A549 (cell line): ENCODE data around the gene PGPEP1. TPM values are rescaled to one million over a fixed set of nuclear protein-coding genes. Genes with fewer than 3 reads are reported as not detected.

Experiments used
- BHLHE40 ChIP-seq: IDR thresholded peaks from 2 replicates; pipeline ENCODE4 v1.6.1; 2012; ENCODE audit warnings: low read depth, low read length, inconsistent platforms
- CBX2 ChIP-seq: fragments of 200-600 bp; sonication (generic); IDR thresholded peaks from 2 replicates; pipeline ENCODE4 v1.6.1; 2016; ENCODE audit warnings: low read depth, mild to moderate bottlenecking, borderline replicate concordance
- CBX8 ChIP-seq: fragments of 200-600 bp; sonication (generic); IDR thresholded peaks from 2 replicates; pipeline ENCODE4 v1.6.1; 2016
- CEBPB ChIP-seq, 2 experiments: fragments of >200 bp in 1 of 2; sonication (Bioruptor Twin) in 1 of 2; formaldehyde crosslinking in 1 of 2; IDR thresholded peaks; 2 replicates each; pipeline ENCODE4 v1.6.1; 2012 to 2016
- CTCF ChIP-seq: fragments of >200 bp; sonication (Bioruptor Twin); formaldehyde crosslinking; IDR thresholded peaks from 3 replicates; pipeline ENCODE4 v1.5.1; 2016
- EHF ChIP-seq: fragments of 250-450 bp; sonication (Bioruptor Pico); IDR thresholded peaks from 2 replicates; pipeline ENCODE4 v1.5.0; 2020; ENCODE audit warnings: mild to moderate bottlenecking
- EHMT2 ChIP-seq: fragments of 200-600 bp; sonication (generic); IDR thresholded peaks from 2 replicates; pipeline ENCODE4 v1.6.1; 2016; ENCODE audit warnings: antibody characterized with exemption, low read depth, mild to moderate bottlenecking, moderate library complexity
- EP300 ChIP-seq, 2 experiments: fragments of >200 bp; sonication (Bioruptor Twin); formaldehyde crosslinking; IDR thresholded peaks; 2 replicates in 1 of 2; 3 replicates in 1 of 2; pipeline ENCODE4 v1.6.1; 2016 to 2017
- FOSB ChIP-seq: fragments of 250-450 bp; sonication (Bioruptor Pico); IDR thresholded peaks from 2 replicates; pipeline ENCODE4 v1.5.0; 2020; ENCODE audit warnings: mild to moderate bottlenecking, moderate library complexity
- FOSL2 ChIP-seq, 2 experiments: fragments of 450-650 bp in 1 of 2; fragments of >200 bp in 1 of 2; sonication (Bioruptor Twin) in 1 of 2; formaldehyde crosslinking; IDR thresholded peaks; 2 replicates each; pipeline versions ENCODE4 v1.5.0 to v1.6.1; 2016 to 2020; ENCODE audit warnings: mild to moderate bottlenecking in 1 of 2, moderate library complexity in 1 of 2
- GATA3 ChIP-seq: IDR thresholded peaks from 2 replicates; pipeline ENCODE4 v1.6.1; 2012; ENCODE audit warnings: borderline replicate concordance
- HDAC2 ChIP-seq: fragments of 200-600 bp; sonication (generic); IDR thresholded peaks from 2 replicates; pipeline ENCODE4 v1.6.1; 2016
- HOXA7 ChIP-seq: fragments of 250-450 bp; sonication (Bioruptor Pico); IDR thresholded peaks from 2 replicates; pipeline ENCODE4 v1.5.0; 2020; ENCODE audit warnings: mild to moderate bottlenecking, moderate library complexity
- HOXB13 ChIP-seq: fragments of 250-450 bp; sonication (Bioruptor Pico); IDR thresholded peaks from 2 replicates; pipeline ENCODE4 v1.5.0; 2020; ENCODE audit warnings: low read depth, mild to moderate bottlenecking, moderate library complexity
- JUN ChIP-seq, 2 experiments: fragments of >200 bp; sonication (Bioruptor Twin); formaldehyde crosslinking; IDR thresholded peaks; 2 replicates in 1 of 2; 3 replicates in 1 of 2; pipeline ENCODE4 v1.6.1; 2016 to 2017
- KDM1A ChIP-seq: fragments of 200-600 bp; sonication (generic); IDR thresholded peaks from 2 replicates; pipeline ENCODE4 v1.6.1; 2016; ENCODE audit warnings: low read depth, mild to moderate bottlenecking
- KDM5A ChIP-seq: fragments of 200-600 bp; sonication (generic); IDR thresholded peaks from 2 replicates; pipeline ENCODE4 v1.6.1; 2016; ENCODE audit warnings: antibody characterized with exemption, mild to moderate bottlenecking
- MAFK ChIP-seq: fragments of 450-650 bp; IDR thresholded peaks from 2 replicates; pipeline ENCODE4 v1.6.1; 2014; ENCODE audit not compliant: partially characterized antibody
- MYC ChIP-seq: IDR thresholded peaks from 2 replicates; pipeline ENCODE4 v1.6.1; 2012; ENCODE audit warnings: mild to moderate bottlenecking, inconsistent platforms, low read length, improper control_type of control experiment, borderline replicate concordance
- NFE2L2 ChIP-seq: fragments of 150-350 bp; conservative IDR thresholded peaks from 2 replicates; pipeline ENCODE4 v1.6.1; 2014; ENCODE audit warnings: low read length
- NR3C1 ChIP-seq: fragments of >200 bp; sonication (Bioruptor Twin); formaldehyde crosslinking; IDR thresholded peaks from 3 replicates; pipeline ENCODE4 v1.6.1; 2017
- PHF8 ChIP-seq: fragments of 200-600 bp; sonication (generic); IDR thresholded peaks from 2 replicates; pipeline ENCODE4 v1.6.1; 2016; ENCODE audit warnings: low read depth, mild to moderate bottlenecking, antibody characterized with exemption, moderate library complexity, borderline replicate concordance
- RARB ChIP-seq: fragments of 250-450 bp; sonication (Bioruptor Pico); IDR thresholded peaks from 2 replicates; pipeline ENCODE4 v1.8.0; 2021; ENCODE audit warnings: mild to moderate bottlenecking, moderate library complexity
- RCOR1 ChIP-seq: fragments of 150-350 bp; IDR thresholded peaks from 2 replicates; pipeline ENCODE4 v1.6.1; 2014; ENCODE audit warnings: antibody characterized with exemption, low read length, low read depth
- RFX5 ChIP-seq: fragments of 450-650 bp; IDR thresholded peaks from 2 replicates; pipeline ENCODE4 v1.7.1; 2014; ENCODE audit warnings: antibody characterized with exemption, mild to moderate bottlenecking, moderate library complexity
- RNF2 ChIP-seq: fragments of 200-600 bp; sonication (generic); IDR thresholded peaks from 2 replicates; pipeline ENCODE4 v1.6.1; 2016; ENCODE audit warnings: low read depth, mild to moderate bottlenecking, antibody characterized with exemption, moderate library complexity, borderline replicate concordance
- SMC3 ChIP-seq: fragments of >200 bp; sonication (Bioruptor Twin); formaldehyde crosslinking; IDR thresholded peaks from 3 replicates; pipeline ENCODE4 v1.6.1; 2018; ENCODE audit warnings: inconsistent platforms
- SREBF2 ChIP-seq: fragments of 450-650 bp; IDR thresholded peaks from 2 replicates; pipeline ENCODE4 v1.6.1; 2014; ENCODE audit warnings: mild to moderate bottlenecking, moderate library complexity
- USF2 ChIP-seq: fragments of 450-650 bp; IDR thresholded peaks from 2 replicates; pipeline ENCODE4 v1.6.1; 2014; ENCODE audit warnings: antibody characterized with exemption
- ZC3H11A ChIP-seq: fragments of 450-650 bp; IDR thresholded peaks from 2 replicates; pipeline ENCODE4 v1.6.1; 2014; ENCODE audit warnings: antibody characterized with exemption, mild to moderate bottlenecking
- ZSCAN20 ChIP-seq: fragments of 250-450 bp; sonication (Bioruptor Pico); IDR thresholded peaks from 2 replicates; pipeline ENCODE4 v1.8.0; 2022; ENCODE audit warnings: mild to moderate bottlenecking, moderate library complexity
- polyA plus RNA-seq, 4 experiments: library from polyadenylated mRNA; depleted of rRNA in 3 of 4; stranded (reverse); fragments of >200 nt; fragmentation: RNase III in 1 of 4; extraction: RNeasy Plus Mini Kit Qiagen cat#74134 plus additional on column Dnase treatment in 1 of 4; gene quantifications; 2 replicates in 3 of 4; 3 replicates in 1 of 4; pipeline ENCODE4 v1.2.3, GENCODE V29; 2011 to 2017
- TF ChIP-seq, protein P1 (sequence below): fragments of 150-350 bp; IDR thresholded peaks from 2 replicates; pipeline ENCODE4 v1.6.1; 2014; ENCODE audit warnings: low read depth, mild to moderate bottlenecking, low read length
- TF ChIP-seq, protein P2 (sequence below): fragments of 250-450 bp; sonication (Bioruptor Pico); IDR thresholded peaks from 2 replicates; pipeline ENCODE4 v1.5.0; 2021; ENCODE audit warnings: mild to moderate bottlenecking, moderate library complexity, borderline replicate concordance
- TF ChIP-seq, protein P3 (sequence below): fragments of 250-450 bp; sonication (Bioruptor Pico); IDR thresholded peaks from 2 replicates; pipeline ENCODE4 v1.5.0; 2020; ENCODE audit warnings: low read depth, mild to moderate bottlenecking, moderate library complexity
- TF ChIP-seq, protein P4 (sequence below): IDR thresholded peaks from 2 replicates; pipeline ENCODE4 v1.6.1; 2012
- TF ChIP-seq, protein P5 (sequence below): fragments of >200 bp; sonication (Bioruptor Twin); formaldehyde crosslinking; IDR thresholded peaks from 2 replicates; pipeline ENCODE4 v1.6.1; 2016

Gene PGPEP1
- polyA plus RNA-seq, 2 of the 4 experiments (the other 2 are of a cell fraction): 5.3 to 7.1 TPM

- TF ChIP-seq USF2 (no peak), CBX8 (no peak), EP300 (IDR thresholded peaks at IDR 0.05) (peak; percentile 96 to 98), BHLHE40 (peak; percentile 55; the same call in 1 of the 2 replicates), NR3C1 (no peak), HDAC2 (no peak), CTCF (no peak), HOXA7 (peak; percentile 70; the same call in 1 of the 2 replicates), RFX5 (no peak), MAFK (peak; percentile 94), CBX2 (no peak), JUN (IDR thresholded peaks at IDR 0.05) (peak; percentile 98), RNF2 (no peak), CEBPB (IDR thresholded peaks at IDR 0.05) (peak in 1 of 2 experiments; percentile 71), EHMT2 (no peak), PHF8 (no peak), SMC3 (peak; percentile 32; the same call in 1 of the 3 replicates), FOSL2 (IDR thresholded peaks at IDR 0.05) (no peak; the same call in 1 of the 2 replicates), FOSL2 (CRISPR knock-in tag; IDR thresholded peaks at IDR 0.05) (peak; percentile 6; the same call in 1 of the 2 replicates), EHF (peak; percentile 56; the same call in 1 of the 2 replicates), HOXB13 (no peak), ZSCAN20 (0 out of 2 replicates have a peak, but pooled peaks have one; percentile 64), RCOR1 (no peak), SREBF2 (no peak), RARB (CRISPR knock-in tag) (peak; percentile 60; the same call in 1 of the 2 replicates), GATA3 (peak; percentile 96), MYC (no peak; the same call in 1 of the 2 replicates), KDM1A (no peak), ZC3H11A (no peak), FOSB (no peak), NFE2L2 (peak; percentile 72), KDM5A (no peak)
- TF ChIP-seq, protein P1, sequence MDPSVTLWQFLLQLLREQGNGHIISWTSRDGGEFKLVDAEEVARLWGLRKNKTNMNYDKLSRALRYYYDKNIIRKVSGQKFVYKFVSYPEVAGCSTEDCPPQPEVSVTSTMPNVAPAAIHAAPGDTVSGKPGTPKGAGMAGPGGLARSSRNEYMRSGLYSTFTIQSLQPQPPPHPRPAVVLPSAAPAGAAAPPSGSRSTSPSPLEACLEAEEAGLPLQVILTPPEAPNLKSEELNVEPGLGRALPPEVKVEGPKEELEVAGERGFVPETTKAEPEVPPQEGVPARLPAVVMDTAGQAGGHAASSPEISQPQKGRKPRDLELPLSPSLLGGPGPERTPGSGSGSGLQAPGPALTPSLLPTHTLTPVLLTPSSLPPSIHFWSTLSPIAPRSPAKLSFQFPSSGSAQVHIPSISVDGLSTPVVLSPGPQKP: no peak
- TF ChIP-seq, protein P2, sequence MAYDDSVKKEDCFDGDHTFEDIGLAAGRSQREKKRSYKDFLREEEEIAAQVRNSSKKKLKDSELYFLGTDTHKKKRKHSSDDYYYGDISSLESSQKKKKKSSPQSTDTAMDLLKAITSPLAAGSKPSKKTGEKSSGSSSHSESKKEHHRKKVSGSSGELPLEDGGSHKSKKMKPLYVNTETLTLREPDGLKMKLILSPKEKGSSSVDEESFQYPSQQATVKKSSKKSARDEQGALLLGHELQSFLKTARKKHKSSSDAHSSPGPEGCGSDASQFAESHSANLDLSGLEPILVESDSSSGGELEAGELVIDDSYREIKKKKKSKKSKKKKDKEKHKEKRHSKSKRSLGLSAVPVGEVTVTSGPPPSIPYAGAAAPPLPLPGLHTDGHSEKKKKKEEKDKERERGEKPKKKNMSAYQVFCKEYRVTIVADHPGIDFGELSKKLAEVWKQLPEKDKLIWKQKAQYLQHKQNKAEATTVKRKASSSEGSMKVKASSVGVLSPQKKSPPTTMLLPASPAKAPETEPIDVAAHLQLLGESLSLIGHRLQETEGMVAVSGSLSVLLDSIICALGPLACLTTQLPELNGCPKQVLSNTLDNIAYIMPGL (CRISPR knock-in tag): no peak
- TF ChIP-seq, protein P3, sequence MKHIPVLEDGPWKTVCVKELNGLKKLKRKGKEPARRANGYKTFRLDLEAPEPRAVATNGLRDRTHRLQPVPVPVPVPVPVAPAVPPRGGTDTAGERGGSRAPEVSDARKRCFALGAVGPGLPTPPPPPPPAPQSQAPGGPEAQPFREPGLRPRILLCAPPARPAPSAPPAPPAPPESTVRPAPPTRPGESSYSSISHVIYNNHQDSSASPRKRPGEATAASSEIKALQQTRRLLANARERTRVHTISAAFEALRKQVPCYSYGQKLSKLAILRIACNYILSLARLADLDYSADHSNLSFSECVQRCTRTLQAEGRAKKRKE (CRISPR knock-in tag): no peak; the same call in 1 of the 2 replicates
- TF ChIP-seq, protein P4, sequence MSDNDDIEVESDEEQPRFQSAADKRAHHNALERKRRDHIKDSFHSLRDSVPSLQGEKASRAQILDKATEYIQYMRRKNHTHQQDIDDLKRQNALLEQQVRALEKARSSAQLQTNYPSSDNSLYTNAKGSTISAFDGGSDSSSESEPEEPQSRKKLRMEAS: peak; percentile 88
- TF ChIP-seq, protein P5, sequence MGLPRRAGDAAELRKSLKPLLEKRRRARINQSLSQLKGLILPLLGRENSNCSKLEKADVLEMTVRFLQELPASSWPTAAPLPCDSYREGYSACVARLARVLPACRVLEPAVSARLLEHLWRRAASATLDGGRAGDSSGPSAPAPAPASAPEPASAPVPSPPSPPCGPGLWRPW: no peak
Observed at GRCh38 chr19:18379803-18380747, 39.7 kb downstream of the PGPEP1 start (continued).
